A549 treated with DMSO at 1 μM for 4 hours (cell line): ENCODE measurements around the gene MTMR3. TPM values are rescaled to one million over a fixed set of nuclear protein-coding genes. Genes with fewer than 3 reads are reported as not detected.

Source experiments
- total RNA-seq: library from RNA; stranded (reverse); fragments of 200-300 nt; extraction: Qiagen RNA extraction; gene quantifications from 5 replicates; pipeline ENCODE4 v1.2.3, GENCODE V29; 2022; ENCODE audit warnings: low read depth

The MTMR3 gene
- total RNA-seq = 8.6 to 10.6 TPM (median 9.8 TPM) in 5 replicates

DNA sequence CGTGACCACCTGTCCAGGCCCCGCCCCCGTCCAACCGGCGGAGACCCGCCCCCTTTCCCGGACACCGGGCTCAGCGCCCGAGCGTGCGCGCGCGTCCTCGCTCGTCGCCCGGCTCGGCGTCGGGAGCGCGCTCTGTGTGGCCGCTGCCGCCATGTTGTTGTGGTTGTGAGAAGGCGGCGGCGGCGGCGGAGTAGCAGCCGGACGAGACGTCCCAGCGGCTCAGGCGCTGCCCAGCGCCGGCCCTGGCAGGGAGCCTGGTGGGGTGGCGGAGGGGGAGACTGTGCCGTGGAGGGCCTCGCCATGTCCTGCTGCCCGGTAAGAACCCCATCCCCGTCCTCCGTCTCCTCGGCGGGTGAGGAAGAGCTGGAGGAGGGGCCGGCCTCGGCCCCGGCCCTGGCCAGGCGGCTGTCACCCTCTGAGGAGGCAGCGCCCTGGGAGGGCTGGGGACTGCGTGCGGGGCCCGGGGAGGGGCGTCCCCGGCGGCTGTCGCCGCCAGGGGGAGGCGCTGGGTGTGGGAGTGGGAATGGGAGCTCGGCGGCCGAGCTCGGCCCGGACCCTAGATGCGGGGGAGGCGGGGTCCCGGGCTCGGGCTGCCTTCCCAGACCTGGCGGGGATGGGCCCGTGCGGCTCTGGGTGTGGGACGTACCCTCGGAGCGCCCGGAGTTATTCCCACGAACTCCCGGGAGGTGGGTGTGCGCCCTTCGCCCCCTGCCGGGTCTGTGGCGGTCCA is at the start of gene MTMR3:
Gene MTMR3, plus strand, starts transcription at position 130 of the 730 bp plus-strand sequence. CDS start 87,886 bp downstream, outside the sequence.

DNA sequence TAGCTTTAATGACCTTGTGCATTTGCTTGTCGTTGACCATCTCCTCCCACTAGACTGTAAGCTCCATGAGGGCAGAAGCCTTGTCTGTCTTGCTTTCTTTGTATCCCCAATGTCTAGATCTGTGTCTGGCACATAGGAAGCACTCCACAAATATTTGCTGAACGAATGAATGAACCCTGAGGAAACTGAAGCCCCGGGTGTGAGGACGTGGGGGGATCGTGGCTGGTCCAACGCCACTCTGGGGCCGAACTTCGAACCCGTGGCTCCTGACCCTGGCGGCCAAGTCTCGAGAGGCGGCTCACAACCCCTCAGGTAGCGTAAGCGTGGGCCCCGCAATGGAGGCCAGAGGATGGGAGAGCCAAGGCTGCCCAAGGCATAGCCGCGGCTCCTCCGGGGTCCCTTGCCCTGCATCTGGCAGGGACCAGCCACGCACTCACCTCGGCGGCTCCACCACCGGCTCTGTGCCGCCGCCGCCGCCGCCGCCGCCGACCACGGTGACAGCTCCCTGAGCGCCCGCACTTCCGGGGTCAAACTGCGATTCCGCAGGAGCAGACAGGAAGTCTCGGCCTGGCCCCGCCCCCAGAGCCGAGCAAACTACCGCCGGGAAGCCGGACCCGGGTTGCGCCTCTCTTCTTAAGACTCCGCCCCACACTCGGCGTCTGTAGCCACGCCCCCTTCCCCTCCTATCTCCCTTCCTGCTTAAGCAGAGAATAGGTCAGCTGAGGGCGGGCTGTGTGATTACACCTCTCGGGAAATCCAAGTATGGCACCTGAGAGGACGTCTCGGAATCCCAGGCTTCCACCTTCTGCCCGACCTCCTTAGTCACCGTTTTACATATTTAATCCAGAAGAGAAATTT is 45.0 kb upstream of the MTMR3 start, which contains the start of gene ASCC2:
Gene ASCC2, minus strand, starts transcription at position 534 of the 858 bp plus-strand sequence. CDS start 5,949 bp downstream, outside the sequence.

DNA sequence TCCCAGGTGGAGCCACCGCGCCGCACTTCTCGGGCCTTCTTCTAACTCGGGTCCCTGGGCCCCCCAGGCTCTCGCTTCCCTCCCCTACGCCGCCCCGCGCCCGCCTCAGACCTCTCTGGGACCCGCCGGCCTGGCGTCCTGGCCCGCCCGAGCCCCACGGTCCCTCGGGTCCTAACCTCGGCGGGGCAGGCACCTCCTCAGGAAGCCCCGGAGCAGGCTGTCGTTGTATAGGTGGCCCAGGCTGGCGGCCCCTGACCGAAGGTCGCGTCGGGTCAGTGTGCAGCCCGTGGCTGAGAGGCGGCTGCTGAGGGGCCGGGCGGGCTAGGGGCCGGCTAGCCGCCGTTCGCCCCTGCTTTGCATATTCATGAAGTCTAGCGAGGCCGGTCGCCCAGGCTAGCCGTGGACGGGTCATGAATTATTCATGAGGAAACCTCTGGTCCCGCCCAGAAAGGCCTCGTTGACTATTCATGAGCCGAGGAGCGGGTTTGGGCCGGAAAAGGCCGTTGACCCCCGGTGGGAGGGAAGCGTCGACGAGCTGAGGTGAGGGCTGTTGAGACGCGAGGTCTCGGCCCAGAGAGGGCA is 197.1 kb downstream of the MTMR3 start, which contains the start of gene HORMAD2:
Gene HORMAD2, plus strand, starts transcription at position 513 of the 582 bp plus-strand sequence. CDS start 13,489 bp downstream, outside the sequence.

Other genes with a start within 250 kb of the MTMR3 start
- gene CABP7, start 163.2 kb upstream of the MTMR3 start, total RNA-seq = 0.07 to 0.23 TPM (median 0.13 TPM) in 5 replicates
- gene ZMAT5, start 116.2 kb upstream of the MTMR3 start, total RNA-seq = 14.1 to 20.6 TPM (median 20.0 TPM) in 5 replicates
- gene UQCR10, start 115.8 kb upstream of the MTMR3 start, total RNA-seq = 107 to 128 TPM (median 117 TPM) in 5 replicates
- 23.4 to 32.8 TPM (median 29.2 TPM) in 5 replicates for gene ASCC2, start 44.9 kb upstream of the MTMR3 start, total RNA-seq
- not detected in 5 replicates for gene HORMAD2, start 197.3 kb downstream of the MTMR3 start, total RNA-seq